Upper lobe of left lung (tissue), 4 donors: ENCODE measurements around the gene VCPKMT.

Experiments
- CTCF ChIP-seq, 6 experiments: fragments of 450-650 bp in 4 of 6; fragments of 200-600 bp in 2 of 6; sonication (generic) in 2 of 6; IDR thresholded peaks; one replicate each; pipeline ENCODE4 v1.5.1; 2016 to 2019; ENCODE audit warnings: antibody characterized with exemption in 6 of 6
- EP300 ChIP-seq, 4 donors: sonication (generic); formaldehyde crosslinking; IDR thresholded peaks; one replicate each; pipeline ENCODE4 v1.5.1; 2017; ENCODE audit warnings: antibody characterized with exemption in 4 of 4, control low read depth in 2 of 4
- POLR2A ChIP-seq, 4 donors: fragments of 450-650 bp; IDR thresholded peaks; one replicate each; pipeline ENCODE4 v1.5.1; 2016 to 2017; ENCODE audit warnings: antibody characterized with exemption in 4 of 4, mild to moderate bottlenecking in 2 of 4

GRCh38 chr14:50086321-50086711, 30.1 kb downstream of the VCPKMT start:
- no peak for TF ChIP-seq CTCF (IDR thresholded peaks at IDR 0.05)
- no peak for TF ChIP-seq EP300 (IDR thresholded peaks at IDR 0.05)
- no peak for TF ChIP-seq POLR2A (IDR thresholded peaks at IDR 0.05)
